ENCODE measurements around the gene CHN2. TPM values are rescaled to one million over a fixed set of nuclear protein-coding genes. Genes with fewer than 3 reads are reported as not detected.

The CHN2 gene
- polyA plus RNA-seq, 1 of the 3 experiments (the other 2 are of a cell fraction), result 0.02 TPM

GRCh38 chr7:29381206-29382094, 186.9 kb downstream of the CHN2 start:
- no peaks in the 10 kb centered on the region for H3K9me3 ChIP-seq
- CTCF ChIA-PET, result interaction anchor here (1.5 to 2.1 kb wide), 4 partner anchors 27 to 459 kb away, joined by 3 to 8 read pairs (median 6); no protein-coding TSS in a partner anchor
- no peaks in the 10 kb centered on the region for H3F3A ChIP-seq (replicated peaks; ENCODE audit: insufficient read depth)
- no peaks in the 10 kb centered on the region for H3K36me3 ChIP-seq (replicated peaks in 1 of 2; ENCODE audit: control insufficient read depth in 1 of 2, insufficient read depth in 2 of 2, low read length in 1 of 2)
- no peak for DNase-seq
- no peaks in the 10 kb centered on the region for H4K20me1 ChIP-seq (ENCODE audit: insufficient read depth)
- H3K9me2 ChIP-seq, result no peaks in the 10 kb centered on the region
- no peak overlapping the region for H3K27ac ChIP-seq (ENCODE audit: low read depth in 2 of 2, low read length in 1 of 2)
- no peaks in the 10 kb centered on the region for H3K79me2 ChIP-seq (ENCODE audit: insufficient read depth)
- H3K4me3 ChIP-seq (ENCODE audit: low read depth in 2 of 2, low read length in 1 of 2), result no peak overlapping the region
- no peak overlapping the region for H3K9ac ChIP-seq
- H3K4me1 ChIP-seq (ENCODE audit: control insufficient read depth in 1 of 2, insufficient read depth in 2 of 2, low read depth in 1 of 2, low read length in 1 of 2), result peaks cover 0 to 11% of the 10 kb centered on the region in 2 experiments; a peak in 1 of 4 replicates
- WGBS (ENCODE audit: low lambda C conversion rate), result 24% methylated on average over 5 of the region's 5 CpGs
- POLR2A ChIA-PET, result no interaction called here
- H2AFZ ChIP-seq (ENCODE audit: low read depth), result no peak overlapping the region
- H3K27me3 ChIP-seq (ENCODE audit: insufficient read depth), result peaks cover 9% of the 10 kb centered on the region; the same call in 1 of the 2 replicates
- TF ChIP-seq IRF3 (IDR thresholded peaks at IDR 0.05; ENCODE audit: low read depth, low read length) (no peak), RFX5 (IDR thresholded peaks at IDR 0.05; ENCODE audit: low read length) (no peak), POLR2AphosphoS5 (IDR thresholded peaks at IDR 0.05; ENCODE audit: low read depth, low read length) (no peak), EZH2phosphoT487 (IDR thresholded peaks at IDR 0.05; ENCODE audit: borderline replicate concordance, low read depth) (no peak), GABPA (IDR thresholded peaks at IDR 0.05; ENCODE audit: low read depth) (no peak), RAD21 (IDR thresholded peaks at IDR 0.05; ENCODE audit: low read length) (no peak)
- no peak overlapping the region for H3K4me2 ChIP-seq

DNA sequence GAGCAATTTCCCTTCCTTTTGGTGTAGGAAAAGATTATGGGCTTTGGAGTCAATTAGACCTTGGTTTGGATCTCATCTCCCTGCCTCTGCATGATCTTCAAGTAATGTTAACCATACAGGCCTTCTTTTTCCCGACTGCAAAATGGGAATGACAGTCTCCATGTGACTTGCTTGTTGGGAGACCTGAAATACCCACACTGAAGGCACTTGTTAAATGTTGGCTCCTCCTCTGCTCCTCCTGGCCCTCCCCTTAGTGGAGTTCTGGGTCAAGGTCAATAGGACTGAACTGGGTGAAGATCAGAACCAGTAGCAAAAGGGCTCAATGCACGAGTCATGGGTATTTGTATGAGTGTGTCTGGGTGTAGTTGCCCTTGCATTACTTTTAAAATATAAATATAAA, 189.7 kb downstream of the CHN2 start:
- H3K9me2 ChIP-seq, result no peaks in the 10 kb centered on the region
- H3F3A ChIP-seq (replicated peaks; ENCODE audit: insufficient read depth), result no peaks in the 10 kb centered on the region
- H3K4me3 ChIP-seq (ENCODE audit: low read depth in 2 of 2, low read length in 1 of 2), result no peak overlapping the region
- no peak overlapping the region for H3K4me2 ChIP-seq
- peaks cover 0 to 8% of the 10 kb centered on the region in 2 experiments; a peak in 1 of 4 replicates for H3K4me1 ChIP-seq (ENCODE audit: control insufficient read depth in 1 of 2, insufficient read depth in 2 of 2, low read depth in 1 of 2, low read length in 1 of 2)
- H3K36me3 ChIP-seq (replicated peaks in 1 of 2; ENCODE audit: control insufficient read depth in 1 of 2, insufficient read depth in 2 of 2, low read length in 1 of 2), result no peaks in the 10 kb centered on the region
- no peak for DNase-seq
- ChIA-PET CTCF (interaction anchor here (1.2 to 1.6 kb wide), 3 partner anchors 24 to 195 kb away, joined by 3 to 10 read pairs (median 4); no protein-coding TSS in a partner anchor), POLR2A (interaction anchor here (0.6 kb wide), 1 partner anchor 110 kb away, joined by 3 read pairs; no protein-coding TSS in a partner anchor)
- H2AFZ ChIP-seq (ENCODE audit: low read depth), result no peak overlapping the region
- H4K20me1 ChIP-seq (ENCODE audit: insufficient read depth), result no peaks in the 10 kb centered on the region
- H3K9ac ChIP-seq, result no peak overlapping the region
- H3K27ac ChIP-seq (ENCODE audit: low read depth in 2 of 2, low read length in 1 of 2), result no peak overlapping the region
- WGBS (ENCODE audit: low lambda C conversion rate), result 29% methylated on average over 2 of the region's 2 CpGs
- peaks cover 11% of the 10 kb centered on the region; the same call in 1 of the 2 replicates for H3K27me3 ChIP-seq (ENCODE audit: insufficient read depth)
- no peaks in the 10 kb centered on the region for H3K79me2 ChIP-seq (ENCODE audit: insufficient read depth)
- H3K9me3 ChIP-seq, result no peaks in the 10 kb centered on the region
- TF ChIP-seq GATA2 (CRISPR knock-in tag; IDR thresholded peaks at IDR 0.05), result no peak
- TF ChIP-seq FOXJ3 (CRISPR knock-in tag; IDR thresholded peaks at IDR 0.05), result no peak
- no peak for TF ChIP-seq IRF3 (IDR thresholded peaks at IDR 0.05; ENCODE audit: low read depth, low read length)
- no peak for TF ChIP-seq YY1 (IDR thresholded peaks at IDR 0.05; ENCODE audit: low read depth)
- TF ChIP-seq, protein P1, sequence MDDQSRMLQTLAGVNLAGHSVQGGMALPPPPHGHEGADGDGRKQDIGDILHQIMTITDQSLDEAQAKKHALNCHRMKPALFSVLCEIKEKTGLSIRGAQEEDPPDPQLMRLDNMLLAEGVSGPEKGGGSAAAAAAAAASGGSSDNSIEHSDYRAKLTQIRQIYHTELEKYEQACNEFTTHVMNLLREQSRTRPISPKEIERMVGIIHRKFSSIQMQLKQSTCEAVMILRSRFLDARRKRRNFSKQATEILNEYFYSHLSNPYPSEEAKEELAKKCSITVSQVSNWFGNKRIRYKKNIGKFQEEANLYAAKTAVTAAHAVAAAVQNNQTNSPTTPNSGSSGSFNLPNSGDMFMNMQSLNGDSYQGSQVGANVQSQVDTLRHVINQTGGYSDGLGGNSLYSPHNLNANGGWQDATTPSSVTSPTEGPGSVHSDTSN (IDR thresholded peaks at IDR 0.05), result no peak
- TF ChIP-seq, protein P2, sequence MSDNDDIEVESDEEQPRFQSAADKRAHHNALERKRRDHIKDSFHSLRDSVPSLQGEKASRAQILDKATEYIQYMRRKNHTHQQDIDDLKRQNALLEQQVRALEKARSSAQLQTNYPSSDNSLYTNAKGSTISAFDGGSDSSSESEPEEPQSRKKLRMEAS (IDR thresholded peaks at IDR 0.05; ENCODE audit: low read depth), result no peak
- TF ChIP-seq REST (IDR thresholded peaks at IDR 0.05; ENCODE audit: low read depth, low read length), result no peak
- no peak for TF ChIP-seq TAF1 (IDR thresholded peaks at IDR 0.05; ENCODE audit: borderline replicate concordance, low read depth, low read length)
- TF ChIP-seq RFX5 (IDR thresholded peaks at IDR 0.05; ENCODE audit: low read length), result no peak
- TF ChIP-seq, protein P3, sequence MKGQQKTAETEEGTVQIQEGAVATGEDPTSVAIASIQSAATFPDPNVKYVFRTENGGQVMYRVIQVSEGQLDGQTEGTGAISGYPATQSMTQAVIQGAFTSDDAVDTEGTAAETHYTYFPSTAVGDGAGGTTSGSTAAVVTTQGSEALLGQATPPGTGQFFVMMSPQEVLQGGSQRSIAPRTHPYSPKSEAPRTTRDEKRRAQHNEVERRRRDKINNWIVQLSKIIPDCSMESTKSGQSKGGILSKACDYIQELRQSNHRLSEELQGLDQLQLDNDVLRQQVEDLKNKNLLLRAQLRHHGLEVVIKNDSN (IDR thresholded peaks at IDR 0.05; ENCODE audit: borderline replicate concordance, low read depth), result no peak
- no peak for TF ChIP-seq FOSL2 (IDR thresholded peaks at IDR 0.05; ENCODE audit: borderline replicate concordance, low read depth)
- TF ChIP-seq RCOR1 (IDR thresholded peaks at IDR 0.05; ENCODE audit: low read length), result no peak
